ENCODE measurements around the gene DPP10. TPM values are rescaled to one million over a fixed set of nuclear protein-coding genes. Genes with fewer than 3 reads are reported as not detected.

DPP10 gene
- total and polyA plus RNA-seq, 2 of the 13 experiments (the other 11 are each of a cell fraction or from before 2014, with no cell fraction given), result 0.95 to 1.7 TPM

DNA sequence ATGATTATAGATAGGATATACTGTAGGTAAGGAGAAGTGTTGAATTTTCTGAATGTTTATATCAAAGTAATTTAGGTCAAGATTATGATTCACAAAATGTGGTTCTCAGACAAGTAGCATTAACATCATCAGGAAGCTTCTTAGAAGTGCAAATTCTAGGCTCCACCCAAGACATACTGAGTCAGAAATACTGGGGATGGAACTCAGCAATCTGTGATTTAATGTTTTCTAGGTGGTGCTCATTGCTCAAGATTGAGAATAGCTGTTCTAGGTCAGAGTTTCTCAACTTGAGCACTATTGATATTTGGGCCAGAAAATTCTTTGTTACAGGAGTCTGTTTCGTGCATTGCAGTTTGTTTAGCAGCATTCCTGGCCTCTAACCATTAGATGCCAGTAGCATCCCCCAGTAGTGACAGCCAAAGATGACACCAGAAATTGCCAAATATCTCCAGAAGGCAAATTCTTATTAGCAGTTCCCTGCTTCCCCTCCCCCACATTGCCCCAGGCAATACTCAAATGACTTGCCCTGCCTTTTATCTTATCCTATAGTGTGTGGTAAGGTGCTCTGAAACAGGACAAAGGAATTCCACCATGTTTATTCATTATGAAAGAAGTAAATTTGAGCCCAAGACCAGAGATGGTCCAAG lies 1001.2 kb downstream of the DPP10 start:
- no peaks in the 10 kb centered on the region for H3K4me1 ChIP-seq (ENCODE audit: insufficient read depth, low read length)
- H3K79me2 ChIP-seq (ENCODE audit: insufficient read depth, low read length), result no peaks in the 10 kb centered on the region
- TF ChIP-seq ZNF138 (CRISPR knock-in tag; IDR thresholded peaks at IDR 0.05; ENCODE audit: low read depth) (no peak), GABPB1 (CRISPR knock-in tag; IDR thresholded peaks at IDR 0.05) (no peak), CHD4 (IDR thresholded peaks at IDR 0.05; ENCODE audit: borderline replicate concordance, low read length) (no peak)
- H3K36me3 ChIP-seq (replicated peaks in 1 of 2; ENCODE audit: control insufficient read depth in 1 of 2, insufficient read depth in 2 of 2, low read length in 2 of 2), result no peaks in the 10 kb centered on the region
- DNase-seq (ENCODE audit: low spot score) (no peak), FAIRE-seq (no peak), ATAC-seq (no peak)
- H3K27me3 ChIP-seq (ENCODE audit: control insufficient read depth in 1 of 2, insufficient read depth in 2 of 2, low read length in 2 of 2), result no peaks in the 10 kb centered on the region
- in situ Hi-C loops (cut with HindIII; ENCODE audit: extremely low pct_ligation_motif_present, low pct_unique_long_range_greater_than_20kb), result no loop called here
- H3K27ac ChIP-seq (ENCODE audit: extremely low read length, insufficient read depth, low read length), result no peak overlapping the region
- no peak overlapping the region for H2AFZ ChIP-seq (ENCODE audit: low read length)
- intact Hi-C loops (cut with micrococcal nuclease; ENCODE audit: unreplicated experiment), result no loop called here
- H3K9ac ChIP-seq (ENCODE audit: insufficient read depth, low read depth, low read length), result no peak overlapping the region
- BruUV-seq (replicated peaks), result no TSS peak
- WGBS (ENCODE audit: low lambda C conversion rate), result 0% methylated on average over 1 of the region's 1 CpG
- no peak overlapping the region for H3K4me2 ChIP-seq (ENCODE audit: low read depth, low read length)
- H4K20me1 ChIP-seq (ENCODE audit: insufficient read depth, low read length), result no peaks in the 10 kb centered on the region
- peaks cover 89% of the 10 kb centered on the region for H3K9me3 ChIP-seq (ENCODE audit: low read length)
- CTCF ChIA-PET (ENCODE audit: low intra/inter-chr PET ratio, low total read pairs), result no interaction called here
- no peak overlapping the region for H3K4me3 ChIP-seq (replicated peaks in 1 of 3; ENCODE audit: insufficient read depth in 1 of 3, low read depth in 2 of 3, low read length in 3 of 3)
- POLR2A ChIA-PET, result no interaction called here

DNA sequence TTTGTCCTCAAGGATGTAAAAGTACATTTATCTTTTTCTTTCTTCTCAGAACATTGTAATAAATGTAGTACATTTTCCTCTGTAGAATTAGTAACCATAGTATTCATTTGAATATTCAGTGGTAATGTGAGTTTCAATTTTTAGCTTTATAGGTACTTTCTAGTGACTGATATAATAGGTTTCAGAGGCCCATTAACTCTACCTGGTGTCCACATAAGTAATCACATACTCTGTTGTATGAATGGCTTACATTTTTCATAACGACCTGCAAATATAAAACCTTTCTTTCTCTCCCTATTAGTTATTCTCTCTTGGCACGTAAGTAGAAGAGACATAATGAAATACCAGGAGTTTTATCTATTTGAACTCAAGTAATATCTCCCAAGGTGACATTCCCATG lies 1017.6 kb downstream of the DPP10 start:
- H3K4me2 ChIP-seq (ENCODE audit: low read depth, low read length), result no peak overlapping the region
- H3K27ac ChIP-seq (ENCODE audit: extremely low read length, insufficient read depth, low read length), result no peak overlapping the region
- no peaks in the 10 kb centered on the region for H4K20me1 ChIP-seq (ENCODE audit: insufficient read depth, low read length)
- no peaks in the 10 kb centered on the region for H3K4me1 ChIP-seq (ENCODE audit: insufficient read depth, low read length)
- intact Hi-C loops (cut with micrococcal nuclease; ENCODE audit: unreplicated experiment), result no loop called here
- in situ Hi-C loops (cut with HindIII; ENCODE audit: extremely low pct_ligation_motif_present, low pct_unique_long_range_greater_than_20kb), result no loop called here
- no peak overlapping the region for H2AFZ ChIP-seq (ENCODE audit: low read length)
- H3K9me3 ChIP-seq (ENCODE audit: low read length), result peaks cover 94% of the 10 kb centered on the region
- no peaks in the 10 kb centered on the region for H3K27me3 ChIP-seq (ENCODE audit: control insufficient read depth in 1 of 2, insufficient read depth in 2 of 2, low read length in 2 of 2)
- DNase-seq (ENCODE audit: low spot score), result no peak
- POLR2A ChIA-PET, result no interaction called here
- no peak for FAIRE-seq
- no peaks in the 10 kb centered on the region for H3K79me2 ChIP-seq (ENCODE audit: insufficient read depth, low read length)
- WGBS (ENCODE audit: low lambda C conversion rate), result 13% methylated on average over 2 of the region's 2 CpGs
- no peaks in the 10 kb centered on the region for H3K36me3 ChIP-seq (replicated peaks in 1 of 2; ENCODE audit: control insufficient read depth in 1 of 2, insufficient read depth in 2 of 2, low read length in 2 of 2)
- CTCF ChIA-PET (ENCODE audit: low intra/inter-chr PET ratio, low total read pairs), result no interaction called here
- H3K4me3 ChIP-seq (replicated peaks in 1 of 3; ENCODE audit: insufficient read depth in 1 of 3, low read depth in 2 of 3, low read length in 3 of 3), result no peak overlapping the region
- no TSS peak for BruUV-seq (replicated peaks)
- no peak for ATAC-seq
- no peak overlapping the region for H3K9ac ChIP-seq (ENCODE audit: insufficient read depth, low read depth, low read length)
- TF ChIP-seq ZNF607 (CRISPR knock-in tag; IDR thresholded peaks at IDR 0.05; ENCODE audit: borderline replicate concordance) (no peak), PRPF4 (IDR thresholded peaks at IDR 0.05; ENCODE audit: low read depth, low read length, poor library complexity, severe bottlenecking) (no peak), RCOR2 (CRISPR knock-in tag; IDR thresholded peaks at IDR 0.05) (no peak), ISX (CRISPR knock-in tag; conservative IDR thresholded peaks at IDR 0.05) (no peak), SMC3 (IDR thresholded peaks at IDR 0.05; ENCODE audit: low read length) (no peak), CENPX (CRISPR knock-in tag; IDR thresholded peaks at IDR 0.05) (no peak), ZSCAN22 (CRISPR knock-in tag; IDR thresholded peaks at IDR 0.05) (no peak), GFI1 (CRISPR knock-in tag; IDR thresholded peaks at IDR 0.05; ENCODE audit: borderline replicate concordance) (no peak)
- TF ChIP-seq, protein P1, sequence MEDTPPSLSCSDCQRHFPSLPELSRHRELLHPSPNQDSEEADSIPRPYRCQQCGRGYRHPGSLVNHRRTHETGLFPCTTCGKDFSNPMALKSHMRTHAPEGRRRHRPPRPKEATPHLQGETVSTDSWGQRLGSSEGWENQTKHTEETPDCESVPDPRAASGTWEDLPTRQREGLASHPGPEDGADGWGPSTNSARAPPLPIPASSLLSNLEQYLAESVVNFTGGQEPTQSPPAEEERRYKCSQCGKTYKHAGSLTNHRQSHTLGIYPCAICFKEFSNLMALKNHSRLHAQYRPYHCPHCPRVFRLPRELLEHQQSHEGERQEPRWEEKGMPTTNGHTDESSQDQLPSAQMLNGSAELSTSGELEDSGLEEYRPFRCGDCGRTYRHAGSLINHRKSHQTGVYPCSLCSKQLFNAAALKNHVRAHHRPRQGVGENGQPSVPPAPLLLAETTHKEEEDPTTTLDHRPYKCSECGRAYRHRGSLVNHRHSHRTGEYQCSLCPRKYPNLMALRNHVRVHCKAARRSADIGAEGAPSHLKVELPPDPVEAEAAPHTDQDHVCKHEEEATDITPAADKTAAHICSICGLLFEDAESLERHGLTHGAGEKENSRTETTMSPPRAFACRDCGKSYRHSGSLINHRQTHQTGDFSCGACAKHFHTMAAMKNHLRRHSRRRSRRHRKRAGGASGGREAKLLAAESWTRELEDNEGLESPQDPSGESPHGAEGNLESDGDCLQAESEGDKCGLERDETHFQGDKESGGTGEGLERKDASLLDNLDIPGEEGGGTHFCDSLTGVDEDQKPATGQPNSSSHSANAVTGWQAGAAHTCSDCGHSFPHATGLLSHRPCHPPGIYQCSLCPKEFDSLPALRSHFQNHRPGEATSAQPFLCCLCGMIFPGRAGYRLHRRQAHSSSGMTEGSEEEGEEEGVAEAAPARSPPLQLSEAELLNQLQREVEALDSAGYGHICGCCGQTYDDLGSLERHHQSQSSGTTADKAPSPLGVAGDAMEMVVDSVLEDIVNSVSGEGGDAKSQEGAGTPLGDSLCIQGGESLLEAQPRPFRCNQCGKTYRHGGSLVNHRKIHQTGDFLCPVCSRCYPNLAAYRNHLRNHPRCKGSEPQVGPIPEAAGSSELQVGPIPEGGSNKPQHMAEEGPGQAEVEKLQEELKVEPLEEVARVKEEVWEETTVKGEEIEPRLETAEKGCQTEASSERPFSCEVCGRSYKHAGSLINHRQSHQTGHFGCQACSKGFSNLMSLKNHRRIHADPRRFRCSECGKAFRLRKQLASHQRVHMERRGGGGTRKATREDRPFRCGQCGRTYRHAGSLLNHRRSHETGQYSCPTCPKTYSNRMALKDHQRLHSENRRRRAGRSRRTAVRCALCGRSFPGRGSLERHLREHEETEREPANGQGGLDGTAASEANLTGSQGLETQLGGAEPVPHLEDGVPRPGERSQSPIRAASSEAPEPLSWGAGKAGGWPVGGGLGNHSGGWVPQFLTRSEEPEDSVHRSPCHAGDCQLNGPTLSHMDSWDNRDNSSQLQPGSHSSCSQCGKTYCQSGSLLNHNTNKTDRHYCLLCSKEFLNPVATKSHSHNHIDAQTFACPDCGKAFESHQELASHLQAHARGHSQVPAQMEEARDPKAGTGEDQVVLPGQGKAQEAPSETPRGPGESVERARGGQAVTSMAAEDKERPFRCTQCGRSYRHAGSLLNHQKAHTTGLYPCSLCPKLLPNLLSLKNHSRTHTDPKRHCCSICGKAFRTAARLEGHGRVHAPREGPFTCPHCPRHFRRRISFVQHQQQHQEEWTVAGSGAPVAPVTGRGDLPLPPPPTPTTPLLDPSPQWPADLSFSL (CRISPR knock-in tag; IDR thresholded peaks at IDR 0.05), result no peak

Data from HepG2 (cell line).